GM23248 (cell line): Measurements from ENCODE around the gene C1orf116. TPM values are rescaled to one million over a fixed set of nuclear protein-coding genes. Genes with fewer than 3 reads are reported as not detected.

ENCODE experiments used
- DNase-seq: peaks from one replicate; pipeline ENCODE4 v3.0.0-alpha.2; 2015
- H2AFZ ChIP-seq: fragments of 200-600 bp; sonication (generic); 2 replicates; pipeline ENCODE4 v1.6.1; 2016; ENCODE audit warnings: antibody characterized with exemption
- H3F3A ChIP-seq: fragments of 200-600 bp; sonication (generic); 2 replicates; pipeline ENCODE4 v1.6.1; 2016; ENCODE audit warnings: mild to moderate bottlenecking, antibody characterized with exemption, mixed run types; ENCODE audit not compliant: insufficient read depth
- H3K27ac ChIP-seq: fragments of 200-600 bp; sonication (generic); 2 replicates; pipeline ENCODE4 v1.5.1; 2016; ENCODE audit warnings: mild to moderate bottlenecking
- H3K27me3 ChIP-seq: fragments of 200-600 bp; sonication (generic); replicated peaks from 2 replicates; pipeline ENCODE4 v1.6.1; 2016; ENCODE audit warnings: mild to moderate bottlenecking; ENCODE audit not compliant: insufficient read depth
- H3K36me3 ChIP-seq: fragments of 200-600 bp; sonication (generic); 2 replicates; pipeline ENCODE4 v1.6.1; 2016; ENCODE audit warnings: low read depth, mild to moderate bottlenecking
- H3K4me1 ChIP-seq: fragments of 200-600 bp; sonication (generic); 2 replicates; pipeline ENCODE4 v1.6.1; 2016; ENCODE audit warnings: mild to moderate bottlenecking; ENCODE audit not compliant: insufficient read depth
- H3K4me2 ChIP-seq: fragments of 200-600 bp; sonication (generic); one replicate; pipeline ENCODE4 v1.6.1; 2016; ENCODE audit warnings: mild to moderate bottlenecking; ENCODE audit not compliant: unreplicated experiment
- H3K4me3 ChIP-seq: fragments of 200-600 bp; sonication (generic); 2 replicates; pipeline ENCODE4 v1.5.1; 2016; ENCODE audit warnings: mild to moderate bottlenecking
- H3K79me2 ChIP-seq: fragments of 200-600 bp; sonication (generic); 2 replicates; pipeline ENCODE4 v1.6.1; 2016; ENCODE audit warnings: mild to moderate bottlenecking; ENCODE audit not compliant: insufficient read depth
- H3K9ac ChIP-seq: fragments of 200-600 bp; sonication (generic); 2 replicates; pipeline ENCODE4 v1.6.1; 2016; ENCODE audit warnings: mild to moderate bottlenecking
- H3K9me2 ChIP-seq: fragments of 200-600 bp; sonication (generic); 2 replicates; pipeline ENCODE4 v1.6.1; 2016; ENCODE audit warnings: mixed run types, mild to moderate bottlenecking, moderate library complexity; ENCODE audit not compliant: insufficient read depth
- H3K9me3 ChIP-seq: fragments of 200-600 bp; sonication (generic); one replicate; pipeline ENCODE4 v1.6.1; 2017; ENCODE audit warnings: low read depth
- H4K20me1 ChIP-seq: fragments of 200-600 bp; sonication (generic); 2 replicates; pipeline ENCODE4 v1.6.0; 2016; ENCODE audit not compliant: insufficient read depth
- EZH2 ChIP-seq: fragments of 200-600 bp; sonication (generic); IDR thresholded peaks from 2 replicates; pipeline ENCODE4 v1.6.1; 2018; ENCODE audit warnings: antibody characterized with exemption, mild to moderate bottlenecking; ENCODE audit not compliant: insufficient read depth, poor library complexity, severe bottlenecking
- EZH2phosphoT487 ChIP-seq: fragments of 200-600 bp; sonication (generic); IDR thresholded peaks from 2 replicates; pipeline ENCODE4 v1.6.1; 2018; ENCODE audit warnings: antibody characterized with exemption, moderate library complexity, mild to moderate bottlenecking, low read depth; ENCODE audit not compliant: insufficient read depth
- WGBS, 2 experiments: methylation state at CpG; one replicate each; pipeline ENCODE4 v1.1.6; 2015 to 2017; ENCODE audit warnings: low lambda C conversion rate in 2 of 2, low coverage in 1 of 2; ENCODE audit errors: missing lambda C conversion rate in 2 of 2; 5-methylcytosine and 5-hydroxymethylcytosine counted together
- in situ Hi-C: fragments of 300-500 bp; cut with MboI; formaldehyde crosslinking; loops from 2 replicates; pipeline ENCODE4 v1.15.0; 2020
- polyA plus RNA-seq: library from polyadenylated mRNA; unstranded; fragments of >200 nt; fragmentation: Nextera tagmentation; extraction: Ambion mirVana; gene quantifications from 2 replicates; pipeline ENCODE4 v1.2.1, GENCODE V29; 2016
- total RNA-seq: library from RNA; depleted of rRNA; stranded (reverse); fragments of >200 nt; shearing (Covaris generic); gene quantifications from 2 replicates; pipeline ENCODE4 v1.2.3, GENCODE V29; 2014; rRNA removed

C1orf116 gene
- total and polyA plus RNA-seq, 2 experiments from 2014 or later = not detected

DNA sequence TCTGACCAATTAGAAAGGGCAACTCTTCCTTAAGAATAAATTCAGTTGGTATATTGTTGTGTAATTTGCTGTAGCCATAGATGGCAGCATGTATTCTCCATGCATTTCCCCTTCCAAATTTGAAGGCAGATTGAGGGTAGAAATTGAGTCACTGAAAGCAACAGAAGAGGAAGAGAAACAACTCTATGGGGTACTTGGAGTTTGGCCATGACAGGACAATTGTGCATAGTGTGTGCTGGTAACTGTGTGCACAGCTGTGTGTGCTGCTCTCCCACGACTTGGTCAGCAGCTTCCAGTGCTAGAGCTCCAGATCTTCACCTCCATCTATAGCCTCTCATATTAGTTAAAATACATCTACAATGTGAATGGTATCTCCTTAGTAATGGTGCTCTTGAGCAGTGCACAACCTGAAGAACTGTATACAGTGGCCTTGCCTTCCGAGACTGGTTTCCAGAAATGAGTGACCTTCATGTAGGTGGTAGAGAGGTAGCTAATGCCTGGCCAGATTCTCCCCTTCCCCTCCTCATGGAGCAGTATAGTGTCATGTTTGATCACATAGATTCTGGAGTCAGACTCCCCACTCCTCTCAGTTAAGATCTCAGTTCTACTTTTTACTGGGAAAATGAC is 61.4 kb downstream of the C1orf116 start:
- no peak overlapping the region for H2AFZ ChIP-seq
- 52 to 58% methylated on average over 2 of the region's 2 CpGs for WGBS, 2 experiments
- no peaks in the 10 kb centered on the region for H3K36me3 ChIP-seq
- no peaks in the 10 kb centered on the region for H3K4me1 ChIP-seq
- peaks cover 31% of the 10 kb centered on the region for H3K27me3 ChIP-seq
- H3K4me3 ChIP-seq = no peak overlapping the region
- H3K27ac ChIP-seq = no peak overlapping the region
- no peaks in the 10 kb centered on the region for H3F3A ChIP-seq
- H4K20me1 ChIP-seq = no peaks in the 10 kb centered on the region
- H3K79me2 ChIP-seq = no peaks in the 10 kb centered on the region
- in situ Hi-C loops = no loop called here
- no peak for DNase-seq
- no peaks in the 10 kb centered on the region for H3K9me2 ChIP-seq
- no peak overlapping the region for H3K9ac ChIP-seq
- H3K9me3 ChIP-seq = no peaks in the 10 kb centered on the region
- H3K4me2 ChIP-seq = no peak overlapping the region
- TF ChIP-seq EZH2phosphoT487 (no peak), EZH2 (no peak)

DNA sequence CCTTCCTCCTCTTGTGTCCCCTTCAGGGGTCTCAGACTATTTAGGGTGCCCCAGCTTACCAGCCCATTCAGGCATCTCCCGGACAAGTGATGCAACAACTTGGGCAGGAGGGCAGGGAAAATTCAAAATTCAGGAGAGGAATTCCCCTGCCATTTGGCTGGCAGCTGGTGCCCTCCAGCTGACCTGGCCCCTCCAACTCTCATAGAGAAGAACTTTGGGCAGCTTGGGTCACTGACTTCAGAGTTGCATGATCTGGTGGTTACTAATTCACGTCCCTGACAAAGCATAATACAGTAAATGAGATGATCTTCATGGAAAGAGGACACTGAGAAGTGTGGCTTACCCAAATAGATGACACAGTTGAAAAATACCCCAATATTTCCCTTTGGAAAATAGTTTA is 62.1 kb downstream of the C1orf116 start, which contains the start of gene FCAMR:
TSS of gene FCAMR (minus strand) at position 15 of the 400 bp plus-strand sequence. CDS start 335 bp downstream, outside the sequence.
- in situ Hi-C loops = no loop called here
- TF ChIP-seq EZH2 (no peak), EZH2phosphoT487 (no peak)
- H3K27me3 ChIP-seq = peaks cover 31% of the 10 kb centered on the region
- no peaks in the 10 kb centered on the region for H3F3A ChIP-seq
- no peaks in the 10 kb centered on the region for H3K9me3 ChIP-seq
- no peak for DNase-seq
- no peak within 1 kb of the TSS for H3K27ac ChIP-seq
- H3K4me2 ChIP-seq = no peak within 1 kb of the TSS
- no peaks in the 10 kb centered on the region for H3K9me2 ChIP-seq
- no peaks in the 10 kb centered on the region for H4K20me1 ChIP-seq
- H3K4me3 ChIP-seq = no peak within 1 kb of the TSS
- no peaks in the 10 kb centered on the region for H3K36me3 ChIP-seq
- no peaks in the 10 kb centered on the region for H3K4me1 ChIP-seq
- H3K9ac ChIP-seq = no peak within 1 kb of the TSS
- WGBS, 2 experiments = 26 to 34% methylated on average over 2 of the region's 2 CpGs
- no peak within 1 kb of the TSS for H2AFZ ChIP-seq
- no peaks in the 10 kb centered on the region for H3K79me2 ChIP-seq

DNA sequence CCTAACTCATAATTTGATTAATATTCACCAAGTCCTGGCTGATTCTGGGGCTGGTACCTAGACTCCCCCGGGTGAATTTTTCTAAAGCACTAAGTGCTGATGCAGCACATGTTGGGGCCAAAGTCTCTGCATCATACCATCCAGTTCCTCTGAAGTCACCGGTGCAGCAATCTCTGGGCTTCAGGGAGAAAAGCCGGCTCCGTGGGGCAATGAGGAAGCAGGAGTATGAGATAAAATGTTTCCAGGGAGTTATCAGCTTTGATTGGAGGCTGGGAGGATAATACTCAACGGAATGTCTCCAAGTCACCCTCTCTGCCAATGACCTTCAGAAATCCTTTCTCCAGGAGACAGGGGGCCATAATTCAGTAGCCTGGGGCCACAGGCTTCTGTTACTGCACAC is 63.5 kb downstream of the C1orf116 start:
- no peaks in the 10 kb centered on the region for H3K4me1 ChIP-seq
- no peak overlapping the region for H3K27ac ChIP-seq
- 37 to 42% methylated on average over 5 of the region's 5 CpGs for WGBS, 2 experiments
- no peak overlapping the region for H3K4me3 ChIP-seq
- H3K36me3 ChIP-seq = no peaks in the 10 kb centered on the region
- H3K79me2 ChIP-seq = no peaks in the 10 kb centered on the region
- no peak overlapping the region for H3K4me2 ChIP-seq
- H3F3A ChIP-seq = no peaks in the 10 kb centered on the region
- no peak for DNase-seq
- no peaks in the 10 kb centered on the region for H3K9me3 ChIP-seq
- TF ChIP-seq EZH2 = no peak
- no peak for TF ChIP-seq EZH2phosphoT487
- no peaks in the 10 kb centered on the region for H4K20me1 ChIP-seq
- no peaks in the 10 kb centered on the region for H3K9me2 ChIP-seq
- H3K9ac ChIP-seq = no peak overlapping the region
- peaks cover 31% of the 10 kb centered on the region for H3K27me3 ChIP-seq
- in situ Hi-C loops = no loop called here
- H2AFZ ChIP-seq = no peak overlapping the region

Other genes with a start within 250 kb of the C1orf116 start
- gene IL20, start 167.1 kb downstream of the C1orf116 start, total RNA-seq = 0.25 TPM in 1 of 2 replicates, not detected in the other
- gene IL20, start 167.1 kb downstream of the C1orf116 start, polyA plus RNA-seq = not detected in 2 replicates
- gene IL24, start 135.3 kb downstream of the C1orf116 start, total RNA-seq = 2.4 TPM in 1 of 2 replicates, not detected in the other
- gene IL24, start 135.3 kb downstream of the C1orf116 start, polyA plus RNA-seq = 0.49 and 0.52 TPM in 2 replicates
- 1.2 TPM in 1 of 2 replicates, not detected in the other for gene FCMR, start 110.8 kb downstream of the C1orf116 start, total RNA-seq
- gene FCMR, start 110.8 kb downstream of the C1orf116 start, polyA plus RNA-seq = 0.94 and 2.3 TPM in 2 replicates
- gene PIGR, start 86.3 kb downstream of the C1orf116 start, total RNA-seq = not detected in 2 replicates
- gene PIGR, start 86.3 kb downstream of the C1orf116 start, polyA plus RNA-seq = not detected in 2 replicates
- not detected in 2 replicates for gene FCAMR, start 62.3 kb downstream of the C1orf116 start, total RNA-seq
- not detected in 2 replicates for gene FCAMR, start 62.3 kb downstream of the C1orf116 start, polyA plus RNA-seq
- gene YOD1, start 18.5 kb upstream of the C1orf116 start, total RNA-seq = 6.7 and 7.8 TPM in 2 replicates
- 2.4 TPM in 2 replicates for gene YOD1, start 18.5 kb upstream of the C1orf116 start, polyA plus RNA-seq
- 3.7 and 4.2 TPM in 2 replicates for gene PFKFB2, start 20.5 kb upstream of the C1orf116 start, total RNA-seq
- gene PFKFB2, start 20.5 kb upstream of the C1orf116 start, polyA plus RNA-seq = 1.2 and 1.6 TPM in 2 replicates
- not detected in 2 replicates for gene C4BPB, start 56.1 kb upstream of the C1orf116 start, total RNA-seq
- not detected in 2 replicates for gene C4BPB, start 56.1 kb upstream of the C1orf116 start, polyA plus RNA-seq
- not detected in 2 replicates for gene C4BPA, start 71.5 kb upstream of the C1orf116 start, total RNA-seq
- not detected in 2 replicates for gene C4BPA, start 71.5 kb upstream of the C1orf116 start, polyA plus RNA-seq